H54 (cell line): Measurements from ENCODE around the gene HOXB4.
A peak's percentile ranks its signal among the peaks of the same experiment; 100 is the strongest.

Source experiments
- DNase-seq: peaks from one replicate; pipeline ENCODE4 v3.0.0; 2011; ENCODE audit warnings: low spot score, mixed read lengths; ENCODE audit not compliant: insufficient read length
- FAIRE-seq: peaks from 3 replicates; lab custom pipeline; 2011; peaks lifted over from hg19 to GRCh38; lab: Jason Lieb, UNC
- POLR2A ChIP-seq: IDR thresholded peaks from 2 replicates; pipeline ENCODE4 v1.6.1; 2011; ENCODE audit warnings: low read depth, mild to moderate bottlenecking, low read length

HOXB4 gene

DNA sequence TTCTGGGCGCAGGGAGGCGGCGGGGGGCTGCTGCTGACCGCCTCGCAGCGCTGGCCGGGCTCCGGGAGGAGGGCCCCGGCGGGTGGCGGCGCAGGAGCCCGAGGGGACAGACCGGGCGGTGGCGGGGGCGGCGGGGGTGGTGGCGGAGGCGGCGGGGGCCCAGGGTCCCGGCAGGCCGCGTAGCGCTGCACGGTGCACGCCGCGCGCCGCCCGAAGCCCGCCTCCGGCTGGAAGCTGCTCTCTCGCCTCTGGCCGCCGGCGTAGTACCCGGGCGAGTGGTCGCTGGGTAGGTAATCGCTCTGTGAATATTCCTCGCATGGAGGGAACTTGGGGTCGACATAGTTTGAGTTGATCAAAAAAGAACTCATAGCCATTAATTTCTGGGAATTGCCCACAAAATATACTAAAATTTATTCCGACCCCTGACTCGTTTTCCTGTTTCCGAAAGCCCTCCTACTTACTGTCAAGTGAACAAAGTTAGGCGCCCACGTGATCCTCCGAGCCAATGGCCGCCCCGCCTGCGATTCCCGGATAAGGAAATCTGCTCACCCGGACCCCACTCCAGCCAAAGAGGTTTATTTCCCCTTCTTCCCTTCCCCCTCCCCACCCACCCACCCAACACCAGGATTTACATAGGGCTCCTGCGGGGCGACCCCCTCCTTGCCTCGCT is at the start of gene HOXB4:
HOXB4 (minus strand) TSS at position 405 of the 670 bp plus-strand sequence; CDS start at position 374, 31 bp downstream.
- DNase-seq = no peak
- TF ChIP-seq POLR2A = no peak
- no peak for FAIRE-seq

DNA sequence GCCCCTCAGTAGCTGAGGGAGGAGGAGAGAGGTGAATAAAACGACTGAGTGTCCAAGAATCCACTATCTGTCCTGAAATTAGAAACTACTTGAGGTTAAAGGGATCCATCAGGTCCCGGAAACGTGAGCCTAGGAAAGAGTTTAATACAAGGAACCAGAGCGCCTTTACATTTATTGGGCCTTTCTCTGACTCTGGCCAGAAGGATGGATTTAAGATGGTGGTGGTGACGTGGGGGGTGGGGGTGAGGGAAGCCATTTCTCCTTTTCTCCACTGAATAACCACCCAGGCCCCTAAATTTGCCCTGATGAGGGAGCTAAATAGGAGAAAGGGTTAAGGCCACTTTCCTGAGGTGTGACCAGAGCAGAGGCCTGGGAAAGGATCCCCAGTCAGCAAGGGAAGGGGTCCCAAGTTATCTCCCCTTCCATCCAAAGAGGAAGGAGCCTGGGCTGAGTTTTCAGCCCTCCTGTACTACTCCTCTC is 49.0 kb upstream of the HOXB4 start:
- FAIRE-seq (no peak), DNase-seq (no peak)
- TF ChIP-seq POLR2A = no peak

DNA sequence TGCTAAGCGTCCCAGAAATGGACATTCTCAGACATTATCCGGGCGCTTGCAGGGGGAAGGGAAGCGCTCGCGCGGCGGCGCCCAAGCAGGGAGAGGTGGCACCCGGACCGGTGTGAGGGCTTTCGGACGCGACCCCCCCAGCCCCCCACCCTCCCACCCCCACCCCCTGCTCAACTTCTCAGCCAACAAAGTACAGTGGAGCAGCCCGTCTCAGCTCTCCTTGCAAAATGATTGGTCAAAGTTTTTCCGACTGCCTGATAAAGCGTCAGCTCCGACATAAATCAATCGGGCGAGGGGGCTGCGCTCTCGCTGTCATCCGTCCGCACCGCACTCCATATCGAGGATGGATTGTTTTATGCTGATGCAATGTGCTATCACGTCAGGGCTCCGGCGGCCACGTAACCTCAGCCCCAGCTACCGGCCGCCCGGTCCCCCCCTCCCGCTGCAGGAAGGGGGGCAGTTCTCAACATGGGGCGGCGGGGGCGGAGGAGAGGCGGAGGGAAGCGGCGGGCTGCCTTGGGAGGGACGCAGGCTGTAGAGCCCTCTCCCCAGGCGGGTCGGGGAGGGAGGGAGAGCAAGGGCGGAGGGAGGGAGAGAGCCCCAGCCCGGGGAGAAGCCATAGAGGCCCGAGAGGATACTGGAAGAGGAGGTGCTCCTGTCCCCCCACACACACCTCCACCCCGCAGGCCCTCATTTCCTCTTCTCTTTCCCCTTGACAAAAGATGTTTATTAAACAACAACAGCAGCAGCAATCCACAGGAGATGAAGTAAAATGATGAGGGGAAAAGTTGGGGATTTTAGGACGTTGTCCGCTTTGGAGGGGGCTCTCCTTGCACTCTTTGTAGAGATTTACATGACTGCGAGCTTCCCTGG is 48.3 kb upstream of the HOXB4 start, which contains the start of gene HOXB9:
HOXB9 (minus strand) TSS at position 114 of the 873 bp plus-strand sequence; CDS start at position 25, 89 bp downstream.
- 0 out of 2 replicates have a peak, but pooled peaks have one; percentile 26 for TF ChIP-seq POLR2A
- DNase-seq (peak; percentile 98), FAIRE-seq (no peak)

DNA sequence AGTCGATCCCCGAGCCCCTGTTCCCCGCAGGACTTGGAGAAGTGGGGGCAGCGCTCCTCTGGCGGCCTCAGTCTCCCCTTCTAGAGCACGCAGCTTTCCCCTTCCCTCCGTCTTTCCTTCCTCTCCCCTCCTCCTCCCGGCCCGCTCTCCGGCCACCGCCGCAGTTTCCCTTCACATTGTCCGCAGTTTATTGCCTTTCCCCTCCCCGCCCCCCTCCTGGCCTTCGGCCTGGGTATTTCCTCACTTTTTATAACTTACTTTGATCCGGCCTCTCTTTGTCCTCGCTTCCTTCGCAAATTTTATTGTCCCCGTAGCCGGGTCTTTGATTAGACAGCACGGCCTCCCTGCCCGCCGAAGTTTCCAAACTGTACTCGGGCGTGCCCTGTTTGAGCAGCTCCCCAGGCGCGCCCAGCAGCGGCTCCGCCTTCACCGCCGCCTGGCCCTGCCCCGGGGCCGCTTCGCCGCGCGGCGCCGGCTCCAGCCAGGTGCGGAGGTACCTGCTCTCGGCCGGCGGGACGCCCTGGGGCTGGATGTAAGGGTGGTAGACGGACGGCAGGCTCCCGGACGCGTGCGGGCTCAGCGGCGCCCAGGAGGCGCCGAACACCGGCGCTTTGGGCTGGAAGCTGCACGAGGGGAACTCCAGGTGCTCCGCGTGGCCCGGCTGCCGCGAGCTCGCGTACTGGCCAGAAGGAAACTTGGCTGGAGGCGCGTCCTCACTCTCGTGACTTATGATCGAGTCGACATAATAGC is 47.5 kb upstream of the HOXB4 start:
- no peak for DNase-seq
- no peak for FAIRE-seq
- no peak for TF ChIP-seq POLR2A

DNA sequence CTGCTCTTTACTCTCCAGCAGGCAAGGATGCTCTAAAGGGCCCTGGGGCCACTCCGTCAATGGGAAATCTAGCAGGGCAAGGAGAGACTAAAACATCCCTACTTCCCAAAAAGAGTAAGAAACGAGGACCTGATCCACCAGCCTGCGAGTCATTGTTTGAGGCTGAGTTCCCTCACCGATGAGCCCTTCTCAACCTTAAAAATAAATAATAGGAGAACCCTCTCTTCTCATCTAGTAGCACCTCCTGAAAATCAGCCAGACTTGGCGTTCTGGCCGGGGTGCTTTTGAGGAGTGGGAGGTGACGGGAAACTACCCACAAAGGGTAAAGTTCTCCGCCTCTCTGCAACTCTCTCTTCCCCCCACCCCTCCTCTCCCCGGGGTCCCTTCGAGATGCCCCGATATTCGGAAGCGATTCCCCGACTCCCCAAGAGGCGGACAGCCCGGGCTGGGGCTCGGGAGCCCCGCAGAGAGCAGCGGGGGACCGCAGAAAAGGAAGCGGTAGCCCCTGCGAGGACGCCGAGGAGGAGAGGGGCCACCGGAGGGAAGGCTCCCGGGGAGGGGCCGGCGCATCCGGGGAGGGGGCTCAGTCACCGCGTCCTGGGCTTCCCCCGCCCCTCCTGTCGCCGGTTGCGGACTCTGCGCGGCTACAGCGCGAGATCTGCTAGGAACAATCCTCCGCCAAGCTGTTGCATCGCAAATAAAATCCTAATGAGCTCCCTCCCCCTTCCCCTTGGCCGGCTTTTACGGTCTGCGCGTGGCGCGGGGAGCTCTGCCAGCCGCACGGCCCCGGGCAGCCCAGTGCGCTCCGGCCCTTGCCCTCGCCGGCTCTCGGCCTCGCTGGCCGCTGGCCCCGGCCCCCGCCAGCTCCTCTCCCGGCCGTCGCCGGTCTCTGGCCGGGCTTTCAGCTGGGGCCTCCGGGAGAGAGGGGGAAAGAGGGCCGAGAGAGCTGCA is 46.7 kb upstream of the HOXB4 start:
- DNase-seq (no peak), FAIRE-seq (no peak)
- TF ChIP-seq POLR2A = no peak

- FAIRE-seq (no peak), DNase-seq (no peak)
- TF ChIP-seq POLR2A = no peak
Observed at GRCh38 chr17:48624118-48624517, 46.0 kb upstream of the HOXB4 start.

- TF ChIP-seq POLR2A = no peak
- DNase-seq = no peak
- no peak for FAIRE-seq
Observed at GRCh38 chr17:48623583-48623982, 45.4 kb upstream of the HOXB4 start.

- DNase-seq (no peak), FAIRE-seq (no peak)
- no peak for TF ChIP-seq POLR2A
Observed at GRCh38 chr17:48622857-48623256, 44.7 kb upstream of the HOXB4 start.

DNA sequence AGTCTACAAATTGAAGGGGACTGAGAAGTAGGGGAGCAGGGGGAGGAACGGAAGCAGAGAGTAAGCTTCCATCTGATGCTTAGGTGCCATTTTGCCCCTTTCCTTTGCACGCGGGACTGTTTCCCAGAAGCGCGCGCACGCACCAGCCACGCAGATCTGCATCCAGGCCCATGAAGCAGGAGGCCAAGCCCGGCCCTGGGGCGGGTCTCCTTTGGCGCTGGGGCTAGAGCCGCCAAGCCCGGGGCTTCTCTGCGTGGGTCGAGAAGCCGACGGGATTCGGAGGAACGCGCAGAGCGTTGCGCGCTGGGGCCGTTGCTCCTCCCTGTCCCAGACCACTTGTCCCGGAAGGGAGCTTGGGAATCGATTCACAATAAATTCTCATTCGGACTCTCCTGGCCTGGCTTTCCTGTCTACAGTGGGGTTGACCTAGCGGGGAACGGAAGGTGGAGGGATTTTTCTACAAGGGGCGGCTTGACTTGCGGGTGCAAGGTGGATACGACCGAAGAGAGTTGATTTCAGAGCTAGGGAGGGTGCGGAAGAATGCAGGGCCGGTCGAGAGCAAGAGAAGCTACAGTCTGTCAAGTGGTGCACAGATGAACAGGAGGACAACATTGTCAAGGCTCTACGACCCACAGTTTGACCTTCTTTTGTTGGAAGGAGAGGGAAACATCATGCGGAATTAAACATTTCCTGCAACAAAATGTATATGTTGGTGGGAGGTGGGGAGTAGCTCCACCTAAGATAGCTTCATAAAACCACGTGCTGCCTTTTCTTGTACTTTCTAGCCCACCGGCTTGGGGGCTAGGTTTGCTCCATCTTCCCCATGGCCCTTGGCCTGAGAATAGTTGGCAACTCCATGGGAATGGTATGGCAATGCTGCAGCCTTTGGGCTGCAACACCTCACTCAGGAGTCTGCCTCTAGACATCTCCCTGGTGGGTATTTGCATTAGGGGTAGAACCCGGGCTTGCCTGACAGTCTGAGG is 43.6 kb upstream of the HOXB4 start:
- no peak for TF ChIP-seq POLR2A
- no peak for DNase-seq
- no peak for FAIRE-seq

DNA sequence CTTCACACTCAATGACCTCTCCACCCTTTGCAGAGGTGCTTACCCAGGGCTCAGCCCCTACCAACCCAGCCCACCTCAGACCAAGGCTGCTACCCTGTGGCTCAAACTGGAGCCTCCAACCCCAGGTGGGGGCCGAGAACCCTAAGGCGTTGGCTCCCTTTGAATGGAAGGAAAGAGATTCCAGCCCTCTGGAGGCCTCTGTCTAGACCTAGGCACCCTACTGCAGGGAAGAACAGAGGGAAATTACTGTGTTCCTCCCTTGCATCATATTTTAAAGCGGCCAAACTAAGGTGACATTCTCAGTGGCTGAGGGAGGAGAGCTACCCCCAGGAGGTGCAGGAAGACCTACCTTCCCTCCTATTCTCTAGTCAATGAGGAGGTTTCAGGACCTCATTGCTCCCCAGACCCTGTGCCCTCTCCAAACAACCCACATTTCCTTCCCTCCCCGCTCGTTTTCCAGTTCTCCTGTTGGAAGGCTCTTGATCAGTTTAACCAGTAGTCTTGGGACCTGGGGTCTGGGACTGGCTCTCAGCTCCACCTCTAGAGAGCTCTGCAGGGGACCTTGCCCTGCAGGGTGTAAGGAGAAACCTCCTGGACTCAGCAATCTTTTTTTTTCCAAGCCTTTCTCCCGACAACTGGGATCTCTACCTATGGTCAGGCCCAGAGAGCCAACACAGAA is 42.5 kb upstream of the HOXB4 start:
- no peak for DNase-seq
- no peak for TF ChIP-seq POLR2A
- no peak for FAIRE-seq

DNA sequence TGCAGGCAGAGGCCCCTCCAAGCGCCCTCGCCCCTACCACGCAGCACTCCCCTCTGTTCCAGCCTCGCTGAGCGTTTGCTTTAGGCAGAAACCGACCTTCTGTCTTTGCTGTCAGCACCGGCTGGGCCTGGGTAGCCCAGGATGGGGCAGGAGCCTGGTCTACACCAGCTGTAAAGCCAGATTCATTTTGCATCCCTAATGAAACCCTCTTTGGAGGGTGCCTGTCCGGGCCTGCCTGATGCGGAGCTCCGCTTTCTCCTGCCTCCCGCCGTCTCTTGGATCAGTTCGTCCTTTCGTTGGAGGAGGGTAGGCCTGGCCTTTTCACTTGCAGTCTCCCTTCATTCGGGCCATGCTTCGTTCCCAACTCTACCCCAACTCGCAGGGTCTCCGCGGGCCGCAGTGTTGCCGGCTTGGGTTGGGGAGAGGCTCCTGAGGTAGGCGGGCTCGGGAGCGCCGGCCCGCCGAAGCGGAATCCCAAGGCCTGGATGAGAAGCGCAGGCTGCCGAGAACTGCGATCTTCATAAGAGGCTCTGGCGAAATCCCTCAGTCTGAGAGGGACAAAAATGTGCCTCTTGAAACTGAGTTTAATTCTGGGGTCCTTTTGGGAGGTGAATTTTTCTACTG is 41.8 kb upstream of the HOXB4 start:
- DNase-seq (no peak), FAIRE-seq (no peak)
- TF ChIP-seq POLR2A = no peak
